GF-D8 (cell line): ENCODE data around the gene TSC22D4.
A peak's percentile ranks its signal among the peaks of the same experiment; 100 is the strongest.
"Not testable (repeated sequence)": the region's sequence is repeated elsewhere in the genome, so short reads cannot be mapped to it uniquely, and the experiment has no call there.

Source experiments
- DNase-seq: peaks from one replicate; lab custom pipeline; 2025; lab: John Stamatoyannopoulos, UW

Gene TSC22D4

GRCh38 chr7:100478958-100479660 lies at the start of gene TSC22D4:
Gene TSC22D4, minus strand, starts transcription at chr7:100479214. Its CDS starts 1,176 bp downstream, at chr7:100478038.
- peak; percentile 85 for DNase-seq

DNA sequence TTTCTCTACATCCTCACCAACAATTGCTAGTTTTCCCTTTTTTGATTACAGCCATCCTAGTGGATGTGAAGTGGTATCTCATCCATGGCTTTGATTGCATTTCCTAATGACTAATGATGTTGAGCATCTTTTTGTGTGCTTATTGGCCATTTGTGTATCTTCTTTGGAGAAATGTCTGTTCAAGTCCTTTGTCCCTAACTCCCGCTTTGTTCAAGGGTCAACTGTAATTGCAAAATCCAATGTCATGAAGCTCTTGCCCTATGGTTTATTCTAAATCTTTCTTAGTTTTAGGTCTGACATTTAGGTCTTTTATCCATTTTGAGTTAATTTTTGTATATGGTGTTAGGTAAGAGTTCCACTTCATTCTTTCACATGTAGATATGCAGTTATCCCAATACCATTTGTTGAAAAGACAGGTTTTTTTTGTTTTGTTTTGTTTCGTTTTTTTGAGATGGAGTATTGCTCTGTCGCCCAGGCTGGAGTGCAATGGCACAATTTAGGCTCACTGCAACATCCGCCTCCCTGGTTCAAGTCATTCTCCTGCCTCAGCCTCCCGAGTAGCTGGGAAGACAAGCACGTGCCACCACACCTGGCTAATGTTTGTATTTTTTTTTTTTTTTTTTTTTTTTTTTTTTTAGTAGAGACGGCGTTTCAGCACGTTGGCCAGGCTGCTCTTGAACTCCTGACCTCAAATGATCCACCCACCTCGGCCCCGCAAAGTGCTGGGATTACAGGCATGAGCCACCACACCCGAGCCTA lies 49.3 kb upstream of the TSC22D4 start:
- not testable (repeated sequence) for DNase-seq

DNA sequence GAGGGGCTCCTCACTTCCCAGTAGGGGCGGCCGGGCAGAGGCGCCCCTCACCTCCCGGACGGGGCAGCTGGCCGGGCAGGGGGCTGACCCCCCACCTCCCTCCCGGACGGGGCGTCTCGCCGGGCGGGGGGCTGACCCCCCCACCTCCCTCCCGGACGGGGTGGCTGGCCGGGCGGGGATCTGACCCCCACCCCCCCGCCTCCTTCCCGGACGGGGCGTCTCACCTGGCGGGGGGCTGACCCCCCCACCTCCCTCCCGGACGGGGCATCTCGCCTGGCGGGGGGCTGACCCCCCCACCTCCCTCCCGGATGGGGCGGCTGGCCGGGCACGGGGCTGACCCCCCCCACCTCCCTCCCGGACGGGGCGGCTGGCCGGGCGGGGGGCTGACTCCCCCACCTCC lies 44.2 kb upstream of the TSC22D4 start:
- DNase-seq = not testable (repeated sequence)

DNA sequence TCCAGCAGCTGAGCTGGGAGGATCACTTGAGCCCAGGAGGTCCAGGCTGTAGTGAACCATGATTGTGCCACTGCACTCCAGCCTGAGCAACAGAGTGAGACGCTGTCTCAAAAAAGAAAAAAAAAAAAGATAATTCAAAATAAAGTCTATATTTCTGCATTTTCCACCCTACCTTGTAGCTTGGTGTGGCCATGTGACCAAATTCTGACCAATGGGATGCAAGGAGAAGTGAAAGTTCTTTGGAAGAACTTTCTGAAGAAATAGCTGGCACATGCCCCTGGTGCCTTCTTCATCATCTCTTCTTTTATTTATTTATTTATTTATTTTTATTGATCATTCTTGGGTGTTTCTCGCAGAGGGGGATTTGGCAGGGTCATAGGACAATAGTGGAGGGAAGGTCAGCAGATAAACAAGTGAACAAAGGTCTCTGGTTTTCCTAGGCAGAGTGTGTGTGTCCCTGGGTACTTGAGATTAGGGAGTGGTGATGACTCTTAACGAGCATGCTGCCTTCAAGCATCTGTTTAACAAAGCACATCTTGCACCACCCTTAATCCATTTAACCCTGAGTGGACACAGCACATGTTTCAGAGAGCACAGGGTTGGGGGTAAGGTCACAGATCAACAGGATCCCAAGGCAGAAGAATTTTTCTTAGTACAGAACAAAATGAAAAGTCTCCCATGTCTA lies 43.0 kb upstream of the TSC22D4 start:
- not testable (repeated sequence) for DNase-seq

DNA sequence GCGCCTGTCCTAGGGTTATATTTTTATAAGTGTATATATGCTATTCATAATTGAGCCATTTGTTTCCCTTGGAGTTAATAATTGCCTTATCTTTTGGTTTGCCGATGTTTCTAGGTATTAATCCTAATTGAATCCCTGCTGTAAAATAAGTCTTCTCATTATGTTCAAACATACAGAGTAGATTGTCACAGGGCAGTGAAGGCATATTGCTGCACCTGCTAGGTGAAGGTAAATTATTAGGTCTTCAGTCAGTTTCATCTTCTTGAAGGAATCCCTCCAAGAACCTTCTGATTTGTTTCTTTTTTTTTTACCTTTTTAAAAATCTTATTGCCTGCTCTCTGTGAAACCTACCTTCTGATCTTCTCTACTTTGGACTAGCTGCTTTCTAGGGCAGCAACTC lies 42.1 kb upstream of the TSC22D4 start:
- DNase-seq = no peak

DNA sequence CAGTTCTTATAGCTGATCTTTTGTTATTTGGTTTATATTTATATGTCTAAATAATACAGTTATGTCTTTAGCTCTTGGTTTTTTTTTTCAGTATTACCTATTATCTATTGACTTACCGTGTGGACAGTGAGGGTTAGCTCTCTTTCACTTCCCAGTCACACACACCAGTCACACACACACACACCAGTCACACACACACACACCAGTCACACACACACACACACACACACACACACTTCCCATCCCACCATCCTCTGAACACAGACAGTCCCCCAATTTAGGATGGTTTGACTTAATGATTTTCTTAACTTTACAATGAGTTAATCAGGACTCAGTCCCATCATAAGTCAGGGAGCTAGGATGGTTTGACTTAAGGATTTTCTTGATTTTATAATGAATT lies 41.1 kb upstream of the TSC22D4 start:
- no peak for DNase-seq

DNA sequence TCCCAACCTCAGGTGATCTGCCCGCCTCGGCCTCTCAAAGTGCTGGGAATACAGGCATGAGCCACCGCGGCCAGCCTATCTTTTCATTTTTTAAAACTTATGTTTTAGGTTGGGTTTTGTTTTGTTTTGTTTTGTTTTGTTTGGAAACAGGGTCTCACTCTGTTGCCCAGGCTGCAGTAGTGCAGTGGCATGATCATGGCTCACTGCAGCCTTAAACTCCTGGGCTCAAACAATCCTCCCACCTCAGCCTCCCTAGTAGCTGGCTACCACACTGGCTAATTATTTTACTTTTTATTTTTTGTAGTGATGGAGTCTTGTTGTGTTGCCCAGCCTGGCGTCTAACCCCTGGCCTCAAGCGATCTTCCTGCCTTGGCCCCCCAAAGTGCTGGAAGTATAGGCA lies 40.6 kb upstream of the TSC22D4 start:
- DNase-seq = no peak

DNA sequence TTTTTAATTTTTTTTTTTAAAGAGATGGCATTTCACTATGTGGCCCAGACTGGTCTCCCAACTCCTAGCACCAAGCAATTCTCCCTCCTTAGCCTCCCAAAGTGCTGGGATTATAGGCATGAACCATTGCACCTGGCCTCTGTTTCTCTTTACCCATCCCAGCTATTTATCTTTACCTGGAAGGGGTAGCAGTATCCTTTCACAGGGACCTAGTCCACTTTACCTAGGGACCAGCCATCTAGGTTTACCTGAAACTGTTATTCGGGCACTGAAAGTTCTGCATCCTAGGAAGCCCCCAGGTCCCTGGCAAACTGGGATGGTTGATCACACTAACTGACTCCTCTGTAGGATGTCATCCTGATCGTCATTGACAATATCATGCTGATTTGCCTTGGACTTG lies 38.3 kb upstream of the TSC22D4 start:
- DNase-seq = no peak

GRCh38 chr7:100516135-100516812 lies 37.3 kb upstream of the TSC22D4 start:
- DNase-seq = no peak

GRCh38 chr7:100515072-100515532 lies 36.1 kb upstream of the TSC22D4 start:
- DNase-seq = no peak

- no peak for DNase-seq
Measured at GRCh38 chr7:100513212-100513810, 34.3 kb upstream of the TSC22D4 start.

- no peak for DNase-seq
Measured at GRCh38 chr7:100510437-100511239, 31.6 kb upstream of the TSC22D4 start.

- no peak for DNase-seq
Measured at GRCh38 chr7:100509231-100509630, 30.2 kb upstream of the TSC22D4 start.

- no peak for DNase-seq
Measured at GRCh38 chr7:100506356-100506923, 27.4 kb upstream of the TSC22D4 start.

DNA sequence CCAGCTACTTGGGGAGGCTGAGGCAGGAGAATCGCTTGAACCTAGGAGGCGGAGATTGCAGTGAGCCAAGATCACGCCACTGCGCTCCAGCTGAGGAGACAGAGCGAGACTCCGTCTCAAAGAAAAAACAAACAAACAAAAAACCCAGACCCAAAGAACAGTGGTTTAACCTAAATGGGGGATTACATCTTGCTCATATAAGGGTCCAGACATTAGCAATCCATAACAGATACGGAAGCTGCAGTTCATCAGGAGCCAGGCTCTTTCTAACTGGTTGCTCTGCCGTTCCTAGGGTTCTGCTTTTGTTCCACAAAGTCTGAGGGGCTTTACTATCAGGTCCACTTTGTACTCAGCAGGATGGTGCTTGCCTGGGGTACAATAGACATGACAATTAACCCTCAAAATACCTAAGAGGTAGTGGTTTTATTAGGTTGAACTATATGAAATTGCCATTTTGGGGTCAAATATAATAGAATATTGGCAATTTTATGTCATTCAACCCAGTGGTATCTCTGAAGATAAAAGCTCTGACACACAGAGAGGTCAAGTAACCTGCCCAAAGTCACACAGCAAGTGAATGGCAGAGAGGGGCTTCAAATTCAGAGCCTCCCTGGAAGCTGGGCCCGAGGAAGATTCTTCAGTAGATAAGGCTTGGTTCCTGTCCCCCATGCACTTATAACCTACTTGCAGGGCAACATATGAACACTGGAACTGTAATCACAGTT lies 26.0 kb upstream of the TSC22D4 start:
- DNase-seq = no peak

DNA sequence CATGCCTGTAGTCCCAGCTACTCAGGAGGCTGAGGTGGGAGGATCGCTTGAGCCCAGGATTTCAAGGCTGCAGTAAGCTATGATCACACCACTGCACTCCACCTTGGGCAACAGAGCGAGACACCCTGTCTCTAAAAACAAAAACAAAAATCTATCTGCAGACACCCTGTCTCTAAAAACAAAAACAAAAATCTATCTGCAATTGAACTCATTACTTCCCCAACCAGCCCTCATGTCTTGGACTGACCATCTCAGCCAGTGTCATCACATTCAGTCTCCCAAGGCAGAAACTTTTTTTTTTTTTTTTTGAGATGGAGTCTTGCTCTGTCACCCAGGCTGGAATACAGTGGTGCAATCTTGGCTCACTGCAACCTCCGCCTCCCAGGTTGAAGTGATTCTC lies 25.0 kb upstream of the TSC22D4 start:
- DNase-seq = not testable (repeated sequence)

- not testable (repeated sequence) for DNase-seq
Measured at GRCh38 chr7:100500743-100501142, 21.7 kb upstream of the TSC22D4 start.

DNA sequence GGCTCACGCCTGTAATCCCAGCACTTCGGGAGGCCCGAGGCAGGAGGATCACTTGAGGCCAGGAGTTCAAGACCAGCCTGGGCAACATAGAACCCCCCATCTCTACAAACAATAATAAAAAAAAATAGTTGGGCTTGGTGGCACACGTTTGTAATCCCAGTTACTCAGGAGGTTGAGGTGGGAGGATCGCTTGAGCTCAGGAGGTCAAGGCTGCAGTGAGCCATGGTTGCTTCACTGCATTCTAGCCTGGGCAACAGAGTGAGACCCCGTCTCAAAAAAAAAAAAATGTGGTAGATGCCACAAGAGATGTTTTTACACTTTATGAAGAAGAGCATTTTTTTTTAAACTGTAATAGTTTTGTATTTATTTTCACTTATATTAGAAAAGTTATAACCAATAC lies 17.5 kb upstream of the TSC22D4 start:
- DNase-seq = no peak

- DNase-seq = no peak
Measured at GRCh38 chr7:100493476-100494264, 14.7 kb upstream of the TSC22D4 start.
